ENCODE results near the gene MSH5. TPM values are rescaled to one million over a fixed set of nuclear protein-coding genes. Genes with fewer than 3 reads are reported as not detected.

MSH5 gene
- total RNA-seq (2022; extraction: Qiagen RNA extraction): 11.5 to 15.5 TPM (median 14.0 TPM) in 5 replicates

GRCh38 chr6:31739639-31740396, at the start of gene MSH5:
MSH5 (plus strand) TSS chr6:31740005; CDS start chr6:31740467, 462 bp downstream.

GRCh38 chr6:31702819-31703716, 36.7 kb upstream of the MSH5 start, which contains the start of gene ABHD16A:
ABHD16A (minus strand) TSS chr6:31703324; CDS start chr6:31703281, 43 bp downstream.

GRCh38 chr6:31706599-31706998, 33.2 kb upstream of the MSH5 start, which contains the start of gene LY6G6F:
LY6G6F (plus strand) TSS chr6:31706866; CDS start chr6:31706907, 41 bp downstream.

GRCh38 chr6:31715022-31715958, 24.5 kb upstream of the MSH5 start, which contains the start of gene LY6G6D:
LY6G6D (plus strand) TSS chr6:31715348; CDS start chr6:31715356, 8 bp downstream.

GRCh38 chr6:31721351-31722020, 18.3 kb upstream of the MSH5 start, which contains the start of gene LY6G6C:
LY6G6C (minus strand) TSS chr6:31721746; CDS start chr6:31721679, 67 bp downstream.

GRCh38 chr6:31723245-31723979, 16.4 kb upstream of the MSH5 start, which contains the start of gene MPIG6B:
MPIG6B (plus strand) TSS chr6:31723373; CDS start chr6:31723384, 11 bp downstream.

GRCh38 chr6:31728767-31729514, 10.9 kb upstream of the MSH5 start, which contains the start of gene DDAH2:
DDAH2 (minus strand) TSS chr6:31729299; CDS start chr6:31729161, 138 bp downstream.

GRCh38 chr6:31736021-31736767, 3.6 kb upstream of the MSH5 start, which contains the start of gene CLIC1:
CLIC1 (minus strand) TSS chr6:31736530; CDS start chr6:31736300, 230 bp downstream.

GRCh38 chr6:31762356-31762755, 22.6 kb downstream of the MSH5 start, which contains the start of gene SAPCD1:
SAPCD1 (plus strand) TSS chr6:31762656; CDS start chr6:31763055, 399 bp downstream.

GRCh38 chr6:31776989-31777666, 37.3 kb downstream of the MSH5 start, which contains the start of gene VWA7:
VWA7 (minus strand) TSS chr6:31777328; CDS start chr6:31776779, 549 bp downstream.

GRCh38 chr6:31795616-31796298, 56.0 kb downstream of the MSH5 start, which contains the start of gene VARS1:
VARS1 (minus strand) TSS chr6:31795752; CDS start chr6:31795217, 535 bp downstream.

GRCh38 chr6:31806470-31807272, 66.9 kb downstream of the MSH5 start, which contains the start of gene LSM2:
LSM2 (minus strand) TSS chr6:31806966; CDS start chr6:31806757, 209 bp downstream.

